H9 (cell line): ENCODE measurements around the gene SMYD2. TPM values are rescaled to one million over a fixed set of nuclear protein-coding genes. Genes with fewer than 3 reads are reported as not detected.

Experiments
- DNase-seq: peaks from one replicate; pipeline ENCODE4 v3.0.0-alpha.2; 2017
- H2AFZ ChIP-seq: one replicate; pipeline ENCODE4 v1.6.1; 2013; ENCODE audit warnings: mild to moderate bottlenecking, low read length, control low read depth, moderate library complexity
- H2AK5ac ChIP-seq: 2 replicates; pipeline ENCODE4 v1.6.1; 2013; ENCODE audit warnings: low read length, control low read depth, mixed read lengths; ENCODE audit not compliant: insufficient read length
- H2BK120ac ChIP-seq: one replicate; pipeline ENCODE4 v1.6.1; 2013; ENCODE audit warnings: low read depth, mild to moderate bottlenecking, low read length, control low read depth, inconsistent platforms; ENCODE audit not compliant: poor library complexity, severe bottlenecking
- H2BK12ac ChIP-seq: 2 replicates; pipeline ENCODE4 v1.6.1; 2013; ENCODE audit warnings: low read length, control low read depth, mixed read lengths, low read depth; ENCODE audit not compliant: insufficient read length
- H2BK15ac ChIP-seq: 2 replicates; pipeline ENCODE4 v1.6.1; 2013; ENCODE audit warnings: low read depth, low read length, control low read depth
- H2BK20ac ChIP-seq: one replicate; pipeline ENCODE4 v1.6.1; 2013; ENCODE audit warnings: low read depth, mild to moderate bottlenecking, low read length, control low read depth, inconsistent platforms; ENCODE audit not compliant: poor library complexity, severe bottlenecking
- H2BK5ac ChIP-seq: 2 replicates; pipeline ENCODE4 v1.6.1; 2013; ENCODE audit warnings: low read length, control low read depth, mixed read lengths; ENCODE audit not compliant: insufficient read length
- H3K14ac ChIP-seq: 2 replicates; pipeline ENCODE4 v1.6.1; 2013; ENCODE audit warnings: low read length, control low read depth; ENCODE audit not compliant: insufficient read depth
- H3K18ac ChIP-seq: 2 replicates; pipeline ENCODE4 v1.6.1; 2013; ENCODE audit warnings: low read depth, mild to moderate bottlenecking, mixed read lengths, low read length, control low read depth; ENCODE audit not compliant: insufficient read length
- H3K23ac ChIP-seq: 2 replicates; pipeline ENCODE4 v1.6.1; 2013; ENCODE audit warnings: low read length, control low read depth, mixed read lengths, low read depth; ENCODE audit not compliant: insufficient read length
- H3K23me2 ChIP-seq: 2 replicates; pipeline ENCODE4 v1.6.1; 2013; ENCODE audit warnings: low read depth, mild to moderate bottlenecking, mixed read lengths, low read length, control low read depth; ENCODE audit not compliant: insufficient read length, poor library complexity, severe bottlenecking
- H3K27ac ChIP-seq: 2 replicates; pipeline ENCODE4 v1.5.1; 2013; ENCODE audit warnings: low read length, control low read depth, mixed read lengths, low read depth; ENCODE audit not compliant: insufficient read length
- H3K27me3 ChIP-seq: 2 replicates; pipeline ENCODE4 v1.6.1; 2013; ENCODE audit warnings: low read length, control low read depth, inconsistent platforms; ENCODE audit not compliant: insufficient read depth
- H3K4ac ChIP-seq: 2 replicates; pipeline ENCODE4 v1.6.1; 2013; ENCODE audit warnings: low read depth, mild to moderate bottlenecking, control low read depth, inconsistent platforms, low read length, moderate library complexity
- H3K4me1 ChIP-seq: 2 replicates; pipeline ENCODE4 v1.6.1; 2013; ENCODE audit warnings: low read length, control low read depth, inconsistent platforms; ENCODE audit not compliant: insufficient read depth
- H3K4me2 ChIP-seq: 2 replicates; pipeline ENCODE4 v1.6.1; 2013; ENCODE audit warnings: low read length, control low read depth, mixed read lengths; ENCODE audit not compliant: insufficient read length, insufficient read depth
- H3K56ac ChIP-seq: 2 replicates; pipeline ENCODE4 v1.6.1; 2013; ENCODE audit warnings: low read depth, mild to moderate bottlenecking, mixed read lengths, low read length, control low read depth; ENCODE audit not compliant: insufficient read length
- H3K79me1 ChIP-seq: 2 replicates; pipeline ENCODE4 v1.6.1; 2013; ENCODE audit warnings: low read depth, mild to moderate bottlenecking, moderate library complexity, low read length, control low read depth, inconsistent platforms; ENCODE audit not compliant: insufficient read depth, poor library complexity, severe bottlenecking
- H3K79me2 ChIP-seq: 2 replicates; pipeline ENCODE4 v1.6.1; 2013; ENCODE audit warnings: low read length, control low read depth, inconsistent platforms; ENCODE audit not compliant: insufficient read depth
- H3K9ac ChIP-seq: 2 replicates; pipeline ENCODE4 v1.6.1; 2013; ENCODE audit warnings: low read length, control low read depth, mixed read lengths; ENCODE audit not compliant: insufficient read length; ENCODE audit errors: extremely low read depth
- H3K9me3 ChIP-seq: one replicate; pipeline ENCODE4 v1.6.1; 2013; ENCODE audit warnings: low read depth, low read length, inconsistent platforms; ENCODE audit not compliant: control insufficient read depth
- H3T11ph ChIP-seq: one replicate; pipeline ENCODE4 v1.6.1; 2013; ENCODE audit warnings: mild to moderate bottlenecking, low read length, control low read depth, inconsistent platforms
- H4K20me1 ChIP-seq: one replicate; pipeline ENCODE4 v1.6.1; 2013; ENCODE audit not compliant: control insufficient read depth, insufficient read length, insufficient read depth
- H4K5ac ChIP-seq: 2 replicates; pipeline ENCODE4 v1.6.1; 2013; ENCODE audit warnings: low read depth, mild to moderate bottlenecking, mixed read lengths, low read length, control low read depth; ENCODE audit not compliant: insufficient read length
- H4K8ac ChIP-seq: replicated peaks from 2 replicates; pipeline ENCODE4 v1.6.1; 2013; ENCODE audit warnings: low read length, control low read depth, mixed read lengths, low read depth; ENCODE audit not compliant: insufficient read length
- H4K91ac ChIP-seq: 2 replicates; pipeline ENCODE4 v1.6.1; 2013; ENCODE audit warnings: low read depth, mild to moderate bottlenecking, moderate library complexity, mixed read lengths, low read length, control low read depth; ENCODE audit not compliant: insufficient read length
- H3K27ac Mint-ChIP-seq, 3 experiments: 2 replicates in 2 of 3; 3 replicates in 1 of 3; pipeline ENCODE4 v1.8.0; 2020 to 2021; ENCODE audit warnings: mixed read lengths in 3 of 3, mild to moderate bottlenecking in 1 of 3, moderate library complexity in 1 of 3
- H3K27me3 Mint-ChIP-seq: 2 replicates; pipeline ENCODE4 v1.8.0; 2021; ENCODE audit warnings: low read depth, mild to moderate bottlenecking, moderate library complexity, mixed read lengths
- H3K36me3 Mint-ChIP-seq, 3 experiments: 2 replicates in 2 of 3; 3 replicates in 1 of 3; pipeline ENCODE4 v1.8.0; 2020 to 2021; ENCODE audit warnings: low read depth in 3 of 3, mixed read lengths in 3 of 3; ENCODE audit not compliant: insufficient read depth in 1 of 3
- H3K4me1 Mint-ChIP-seq, 2 experiments: 2 replicates each; pipeline ENCODE4 v1.8.0; 2020; ENCODE audit warnings: mixed read lengths in 2 of 2
- H3K4me3 Mint-ChIP-seq, 2 experiments: 2 replicates in 1 of 2; 3 replicates in 1 of 2; pipeline ENCODE4 v1.8.0; 2020 to 2021; ENCODE audit warnings: mild to moderate bottlenecking in 2 of 2, mixed read lengths in 2 of 2, moderate library complexity in 1 of 2
- H3K9me3 Mint-ChIP-seq, 2 experiments: 2 replicates in 1 of 2; 3 replicates in 1 of 2; pipeline ENCODE4 v1.8.0; 2020; ENCODE audit warnings: mild to moderate bottlenecking in 2 of 2, mixed read lengths in 2 of 2, moderate library complexity in 1 of 2
- WGBS: extraction: QIAGEN DNeasy Blood & Tissue Kit; methylation state at CpG from one replicate; pipeline ENCODE4 v1.1.7; 2013; ENCODE audit warnings: missing lambda C conversion rate, low lambda C conversion rate, mixed read lengths; ENCODE audit not compliant: insufficient read length; ENCODE audit errors: extremely low coverage; 5-methylcytosine and 5-hydroxymethylcytosine counted together
- total RNA-seq: library from RNA; stranded (reverse); gene quantifications from 2 replicates; pipeline ENCODE4 v1.2.1, GENCODE V29; 2021
- TF ChIP-seq, protein P1 (sequence below): fragments of 200-600 bp; sonication (generic); conservative IDR thresholded peaks from 3 replicates; pipeline ENCODE4 v1.8.0; 2021; ENCODE audit warnings: antibody characterized with exemption, mild to moderate bottlenecking

Gene SMYD2
- total RNA-seq, 1 experiment from 2014 or later = 10.9 TPM

DNA sequence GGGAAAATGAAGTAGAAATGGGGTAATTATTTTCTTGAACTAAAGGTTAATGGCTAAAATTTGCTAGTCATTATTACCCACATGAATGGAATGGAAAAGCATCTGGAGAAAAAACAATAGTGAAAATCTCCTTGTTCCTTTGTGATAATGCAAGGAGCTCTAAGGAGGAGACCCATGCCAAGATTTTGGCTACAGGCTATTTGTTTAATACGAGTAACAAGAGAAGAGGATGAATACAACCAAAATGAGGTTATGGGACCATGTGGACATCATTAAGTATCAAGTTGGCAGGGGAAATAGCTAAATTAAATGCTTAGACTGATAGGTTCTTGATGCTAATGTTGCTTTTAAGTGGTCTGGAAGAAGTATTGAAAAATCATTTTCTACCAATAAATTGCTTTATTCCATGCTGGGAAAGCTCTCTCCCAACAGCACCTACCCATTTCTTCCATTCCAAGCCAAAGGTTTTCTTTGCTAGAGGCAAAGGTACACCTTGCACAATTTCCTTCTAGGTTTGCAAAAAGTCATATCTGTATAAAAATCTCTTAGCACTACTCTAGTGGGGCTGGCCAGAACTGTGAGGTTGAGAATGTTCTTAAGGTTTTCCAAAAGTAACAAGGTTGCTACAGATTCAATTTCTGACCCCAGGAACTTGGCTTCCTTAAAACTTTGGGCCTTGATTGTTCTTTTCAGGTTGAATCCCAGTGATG, 100.2 kb downstream of the SMYD2 start:
- Histone ChIP-seq H3K4me2 (no peak overlapping the region), H3T11ph (no peak overlapping the region), H3K79me1 (peaks cover 4% of the 10 kb centered on the region), H3K23me2 (no peaks in the 10 kb centered on the region), H2AFZ (no peak overlapping the region), H3K14ac (no peak overlapping the region), H3K23ac (no peak overlapping the region), H4K5ac (no peak overlapping the region), H3K18ac (no peak overlapping the region), H2BK15ac (no peak overlapping the region), H3K9me3 (no peaks in the 10 kb centered on the region), H3K4ac (no peak overlapping the region), H2BK12ac (no peak overlapping the region), H2AK5ac (no peak overlapping the region), H2BK120ac (no peak overlapping the region), H2BK5ac (no peak overlapping the region), H4K8ac (no peak overlapping the region), H3K56ac (no peak overlapping the region), H3K79me2 (no peaks in the 10 kb centered on the region), H3K27me3 (no peaks in the 10 kb centered on the region), H3K27ac (no peak overlapping the region), H4K20me1 (no peaks in the 10 kb centered on the region), H4K91ac (no peak overlapping the region), H2BK20ac (no peak overlapping the region), H3K9ac (no peak overlapping the region), H3K4me1 (peaks cover 8% of the 10 kb centered on the region; the same call in 1 of the 2 replicates)
- peak overlapping the region in 2 of 3 experiments; percentile 31 to 81; a peak in 4 of 7 replicates for H3K27ac Mint-ChIP-seq
- H3K9me3 Mint-ChIP-seq = no peaks in the 10 kb centered on the region
- DNase-seq = no peak
- H3K4me1 Mint-ChIP-seq = peaks cover 28 to 32% of the 10 kb centered on the region in 2 experiments
- no peak overlapping the region for H3K4me3 Mint-ChIP-seq
- no CpG with 5 or more reads among the region's 1 CpG for WGBS
- H3K27me3 Mint-ChIP-seq = no peaks in the 10 kb centered on the region
- peaks cover 21 to 71% (median 42%) of the 10 kb centered on the region in 3 experiments; a peak in 6 of 7 replicates for H3K36me3 Mint-ChIP-seq
- TF ChIP-seq, protein P1, sequence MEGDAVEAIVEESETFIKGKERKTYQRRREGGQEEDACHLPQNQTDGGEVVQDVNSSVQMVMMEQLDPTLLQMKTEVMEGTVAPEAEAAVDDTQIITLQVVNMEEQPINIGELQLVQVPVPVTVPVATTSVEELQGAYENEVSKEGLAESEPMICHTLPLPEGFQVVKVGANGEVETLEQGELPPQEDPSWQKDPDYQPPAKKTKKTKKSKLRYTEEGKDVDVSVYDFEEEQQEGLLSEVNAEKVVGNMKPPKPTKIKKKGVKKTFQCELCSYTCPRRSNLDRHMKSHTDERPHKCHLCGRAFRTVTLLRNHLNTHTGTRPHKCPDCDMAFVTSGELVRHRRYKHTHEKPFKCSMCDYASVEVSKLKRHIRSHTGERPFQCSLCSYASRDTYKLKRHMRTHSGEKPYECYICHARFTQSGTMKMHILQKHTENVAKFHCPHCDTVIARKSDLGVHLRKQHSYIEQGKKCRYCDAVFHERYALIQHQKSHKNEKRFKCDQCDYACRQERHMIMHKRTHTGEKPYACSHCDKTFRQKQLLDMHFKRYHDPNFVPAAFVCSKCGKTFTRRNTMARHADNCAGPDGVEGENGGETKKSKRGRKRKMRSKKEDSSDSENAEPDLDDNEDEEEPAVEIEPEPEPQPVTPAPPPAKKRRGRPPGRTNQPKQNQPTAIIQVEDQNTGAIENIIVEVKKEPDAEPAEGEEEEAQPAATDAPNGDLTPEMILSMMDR = no peak
